T-helper 9 cell (primary cell): ENCODE data around the gene SH3GL3.

Experiments used
- DNase-seq: peaks from one replicate; pipeline ENCODE4 v3.0.0-alpha.2; 2020
- total RNA-seq, 2 donors: gene quantifications; one replicate each; lab custom pipeline; 2026; lab: John Stamatoyannopoulos, UW

The SH3GL3 gene, protein sequence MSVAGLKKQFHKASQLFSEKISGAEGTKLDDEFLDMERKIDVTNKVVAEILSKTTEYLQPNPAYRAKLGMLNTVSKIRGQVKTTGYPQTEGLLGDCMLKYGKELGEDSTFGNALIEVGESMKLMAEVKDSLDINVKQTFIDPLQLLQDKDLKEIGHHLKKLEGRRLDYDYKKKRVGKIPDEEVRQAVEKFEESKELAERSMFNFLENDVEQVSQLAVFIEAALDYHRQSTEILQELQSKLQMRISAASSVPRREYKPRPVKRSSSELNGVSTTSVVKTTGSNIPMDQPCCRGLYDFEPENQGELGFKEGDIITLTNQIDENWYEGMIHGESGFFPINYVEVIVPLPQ
- total RNA-seq = 0 reads per million in 2 donors

DNA sequence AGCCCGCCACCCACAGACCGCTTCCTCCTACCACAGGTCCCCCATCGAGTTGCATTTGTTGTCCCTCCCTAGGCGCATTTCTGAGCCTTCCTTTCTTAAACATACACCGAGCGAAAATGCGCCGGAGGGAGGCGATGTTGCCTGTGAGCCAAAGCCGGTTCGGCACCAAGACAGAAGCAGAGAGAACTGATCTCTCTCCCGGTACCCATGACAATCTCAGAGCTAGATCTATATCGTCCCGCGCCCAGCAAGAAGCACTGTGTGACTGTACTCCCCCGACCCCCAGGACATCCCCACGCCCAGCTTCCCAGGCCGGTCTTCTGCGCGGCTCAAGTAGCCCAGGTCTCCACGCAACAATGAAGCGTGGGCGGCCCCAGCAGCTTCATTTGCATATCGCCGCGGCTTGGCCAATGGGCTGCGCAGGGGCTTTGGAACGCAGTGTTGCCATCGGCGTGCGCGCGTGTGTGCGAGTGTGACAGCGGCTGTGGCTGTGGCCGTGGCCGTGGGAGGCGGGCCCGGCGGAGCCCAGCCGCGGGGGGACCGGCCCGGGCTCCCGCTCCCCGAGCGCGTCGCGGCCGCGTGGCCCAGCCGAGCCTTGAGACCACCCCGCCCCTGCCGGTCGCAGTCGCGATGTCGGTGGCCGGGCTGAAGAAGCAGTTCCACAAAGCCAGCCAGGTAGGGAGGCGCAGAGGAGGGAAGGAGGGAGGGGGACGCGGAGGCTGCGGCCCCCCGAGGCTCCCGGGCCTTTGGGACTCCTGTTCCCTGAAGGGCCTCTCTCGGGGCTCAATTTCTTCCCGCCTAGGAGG lies at the start of gene SH3GL3:
TSS of gene SH3GL3 (plus strand) at position 438 of the 806 bp plus-strand sequence. CDS start at position 631, 193 bp downstream.
- no peak for DNase-seq

DNA sequence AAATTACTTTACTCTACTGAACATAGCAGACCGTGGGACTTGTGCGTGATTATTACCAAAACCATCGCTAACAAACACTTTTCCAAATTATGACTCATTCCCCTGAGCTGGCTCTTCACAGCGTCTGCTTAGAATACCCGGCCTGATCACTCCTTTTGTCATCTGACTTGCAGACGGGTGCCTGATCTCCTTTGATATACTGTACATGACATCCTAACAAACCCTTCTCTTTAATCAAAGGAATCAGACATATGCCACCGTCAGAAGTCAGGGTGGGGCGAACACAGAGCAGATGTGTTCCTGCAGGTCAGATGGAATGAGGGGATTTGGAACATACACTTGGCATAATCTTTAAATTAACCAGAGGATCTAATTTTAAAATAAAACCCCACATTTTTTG lies 48.5 kb upstream of the SH3GL3 start:
- no peak for DNase-seq

DNA sequence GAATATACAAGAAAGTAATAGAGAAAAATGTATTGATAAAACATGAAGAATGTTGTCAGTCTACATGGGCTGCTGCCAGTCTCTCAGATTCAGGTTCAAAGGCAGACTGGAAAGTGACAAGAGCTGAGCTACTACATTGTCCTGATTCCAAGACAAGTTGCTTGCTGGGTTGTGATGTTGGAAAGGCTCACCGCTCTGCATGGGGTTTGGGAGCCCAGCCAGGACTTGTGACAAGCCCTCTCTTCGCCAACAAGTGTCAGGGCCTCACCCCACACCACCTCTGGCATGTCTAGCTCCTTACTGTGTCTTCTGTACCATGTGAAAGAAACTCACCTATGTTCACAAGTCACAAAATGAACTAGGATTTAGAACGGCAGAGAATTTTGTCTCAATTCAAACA lies 43.0 kb upstream of the SH3GL3 start:
- DNase-seq = no peak

DNA sequence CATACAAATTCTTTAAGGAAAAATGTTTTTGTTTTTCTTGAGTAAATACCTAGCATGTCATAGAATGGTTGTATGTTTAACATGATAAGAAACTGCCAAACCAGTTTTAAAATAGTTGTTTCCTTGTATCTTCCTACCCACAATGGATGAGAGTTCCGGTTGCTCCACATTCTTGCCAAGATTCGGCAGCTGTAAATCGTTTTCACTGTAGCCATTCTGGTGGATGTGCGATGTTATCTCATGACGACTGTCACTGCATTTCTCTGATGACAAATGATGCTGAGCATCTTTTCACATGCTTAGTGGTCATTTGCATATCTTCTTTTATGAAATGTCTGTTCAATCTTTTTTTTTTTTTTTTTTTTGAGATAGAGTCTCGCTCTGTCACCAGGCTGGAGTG lies 36.6 kb upstream of the SH3GL3 start:
- DNase-seq = no peak

DNA sequence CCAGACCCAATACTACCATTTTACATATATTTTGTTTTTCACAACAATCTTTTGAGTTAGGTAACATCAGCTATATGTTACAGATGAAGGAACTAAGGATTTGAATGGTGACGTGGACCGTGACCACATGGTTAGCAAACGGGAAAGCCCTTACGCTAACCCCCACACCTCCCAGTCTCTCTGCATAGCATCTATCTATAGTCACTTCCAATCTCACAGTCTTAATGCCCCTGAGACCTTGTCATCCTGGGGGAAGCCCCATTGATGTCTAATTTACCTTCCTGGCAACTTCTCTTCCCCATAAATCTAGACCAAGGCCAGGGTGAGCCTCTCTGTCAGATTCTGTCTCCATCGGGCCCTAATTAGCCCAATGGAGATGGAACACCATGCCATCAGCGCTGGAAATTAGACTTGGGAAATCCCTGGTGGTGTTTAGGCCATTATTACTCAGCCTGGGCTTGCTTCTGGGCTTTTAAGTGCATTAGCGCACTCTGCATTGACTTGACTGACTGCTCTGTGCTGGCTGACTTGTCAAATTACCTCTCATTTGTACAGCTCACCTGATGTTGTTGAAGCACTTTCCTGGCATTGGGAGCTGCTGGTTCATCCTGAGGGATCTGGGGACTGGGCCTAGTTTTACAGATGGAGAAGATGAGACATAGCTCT lies 34.0 kb upstream of the SH3GL3 start:
- DNase-seq = no peak

DNA sequence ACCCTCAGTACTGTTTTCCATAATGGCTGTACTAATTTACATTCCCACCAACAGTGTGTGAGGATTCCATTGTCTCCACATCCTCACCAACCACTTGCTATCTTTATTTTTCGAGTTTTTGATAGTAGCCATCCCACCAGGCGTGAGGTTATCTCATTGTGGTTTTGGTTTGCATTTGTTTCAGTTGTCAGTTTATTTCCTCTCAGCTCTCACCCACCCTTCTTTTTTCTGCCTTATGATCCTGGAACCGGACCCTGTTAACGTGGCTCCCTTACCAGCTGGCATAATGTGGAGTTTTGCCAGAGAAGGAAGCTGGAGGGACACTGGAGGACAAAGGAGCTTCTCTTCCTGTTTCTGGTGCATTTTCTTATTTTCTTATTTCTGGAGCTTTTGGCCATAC lies 25.1 kb upstream of the SH3GL3 start:
- DNase-seq = no peak

DNA sequence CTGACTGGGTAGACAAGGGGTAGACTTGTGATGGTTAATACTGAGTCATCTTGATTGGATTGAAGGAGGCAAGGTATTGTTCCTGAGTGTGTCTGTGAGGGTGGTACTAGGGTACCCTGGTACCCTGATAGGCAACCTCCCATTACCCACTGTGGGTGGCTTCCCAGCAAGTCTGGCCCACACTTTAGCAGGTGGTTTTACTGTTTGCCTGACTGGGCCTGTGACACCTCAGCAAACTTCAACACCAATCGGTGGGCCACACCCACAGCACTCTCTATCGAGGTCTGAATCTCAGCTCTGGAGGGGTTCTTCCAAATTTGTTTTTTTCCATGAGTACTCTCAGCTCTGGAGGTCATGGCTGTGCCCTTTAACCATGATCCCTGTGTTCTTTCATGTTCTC lies 24.6 kb upstream of the SH3GL3 start:
- DNase-seq = no peak

DNA sequence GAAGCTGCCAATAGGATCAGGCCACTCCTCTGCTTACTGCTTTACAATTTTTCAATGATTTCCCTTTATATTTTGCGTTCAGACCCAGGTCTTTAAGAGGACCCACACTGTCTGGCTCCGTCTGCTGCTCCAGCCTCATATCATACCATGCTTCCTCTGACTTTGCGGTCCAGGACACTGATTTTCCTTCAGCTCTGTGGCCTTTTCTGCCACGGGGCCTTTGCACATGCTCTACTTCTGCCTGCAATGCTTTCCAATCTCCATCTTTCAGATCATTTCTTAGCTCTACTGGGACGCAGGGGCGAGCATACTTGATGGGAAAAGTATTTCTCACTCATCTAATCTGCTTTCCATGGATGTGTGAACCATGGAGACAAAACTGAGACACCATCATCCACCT lies 23.0 kb upstream of the SH3GL3 start:
- DNase-seq = no peak

DNA sequence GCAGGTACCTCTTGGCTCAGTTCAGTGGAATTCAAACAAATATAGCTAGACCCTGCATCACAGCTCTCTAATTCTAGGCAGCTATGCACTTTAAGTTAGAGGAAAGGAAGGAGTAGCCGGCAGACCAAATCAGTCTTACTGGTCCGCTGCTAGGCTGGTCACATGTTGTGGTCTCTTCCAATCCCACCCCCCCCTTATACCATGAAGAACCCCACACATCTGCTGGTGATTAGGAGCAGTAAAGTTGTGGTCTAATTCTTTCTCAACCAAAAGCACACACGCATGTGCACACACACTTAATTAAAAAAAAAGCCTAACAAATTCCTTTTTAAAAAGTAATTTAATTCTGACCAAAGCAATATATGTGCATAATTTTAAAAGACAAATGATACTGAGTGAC lies 16.7 kb upstream of the SH3GL3 start:
- no peak for DNase-seq

DNA sequence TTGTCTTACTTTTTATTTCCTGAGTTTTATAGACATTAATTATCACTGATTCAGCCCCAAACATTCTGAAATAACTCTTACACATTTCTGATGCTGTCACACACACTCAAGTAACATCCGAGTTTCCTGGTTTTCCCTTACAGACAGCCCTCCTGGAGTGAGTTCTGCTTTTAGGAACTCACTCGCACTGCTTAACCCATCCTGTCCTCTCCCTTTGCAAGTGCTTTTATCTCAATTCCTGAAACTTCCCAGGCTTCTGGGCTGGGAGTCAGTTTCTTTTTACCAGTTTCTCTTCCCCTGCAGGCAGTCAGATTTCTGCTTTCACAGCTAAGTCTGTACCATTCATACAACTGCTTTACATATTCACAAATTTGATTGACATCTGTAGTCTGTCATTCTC lies 15.6 kb upstream of the SH3GL3 start:
- DNase-seq = no peak

DNA sequence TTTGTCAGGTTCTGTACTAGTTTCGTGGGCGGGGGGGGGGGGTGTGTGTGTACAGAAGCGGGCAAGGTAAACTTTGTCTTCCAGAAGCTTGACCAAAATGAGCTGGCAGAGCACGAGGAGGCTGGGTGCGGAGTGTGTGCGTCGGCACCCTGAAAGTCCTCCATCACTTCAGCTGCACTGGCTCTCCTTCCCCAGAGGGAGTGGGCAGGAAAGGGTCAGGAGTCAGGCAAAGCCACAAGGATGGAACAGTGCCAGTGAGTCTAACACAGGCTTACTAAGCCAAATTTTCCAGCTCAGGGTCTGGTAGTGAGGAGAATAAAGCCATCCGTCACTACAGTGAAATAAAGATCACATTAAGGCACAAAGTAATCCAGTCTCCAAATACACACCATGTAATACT lies 11.9 kb upstream of the SH3GL3 start:
- DNase-seq = no peak

DNA sequence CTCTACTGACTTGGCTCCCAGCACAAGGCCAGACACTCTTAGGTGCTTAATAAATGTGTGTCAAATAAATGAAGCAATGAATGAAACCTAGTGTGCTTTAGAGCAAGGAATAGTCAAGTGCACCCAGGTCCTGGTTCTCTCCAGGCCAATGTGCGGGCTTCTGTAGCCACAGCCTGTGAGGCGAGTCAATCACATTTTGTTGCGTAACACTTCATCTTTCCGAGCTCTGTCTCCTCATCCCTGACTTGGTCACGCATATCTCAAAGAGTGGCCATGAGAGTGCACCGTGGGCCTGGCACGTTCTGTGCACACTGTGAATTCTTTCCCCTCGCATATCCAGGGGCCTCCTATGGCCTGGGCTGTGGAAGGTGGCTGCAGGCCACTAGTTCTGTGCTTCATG lies 11.4 kb upstream of the SH3GL3 start:
- no peak for DNase-seq

DNA sequence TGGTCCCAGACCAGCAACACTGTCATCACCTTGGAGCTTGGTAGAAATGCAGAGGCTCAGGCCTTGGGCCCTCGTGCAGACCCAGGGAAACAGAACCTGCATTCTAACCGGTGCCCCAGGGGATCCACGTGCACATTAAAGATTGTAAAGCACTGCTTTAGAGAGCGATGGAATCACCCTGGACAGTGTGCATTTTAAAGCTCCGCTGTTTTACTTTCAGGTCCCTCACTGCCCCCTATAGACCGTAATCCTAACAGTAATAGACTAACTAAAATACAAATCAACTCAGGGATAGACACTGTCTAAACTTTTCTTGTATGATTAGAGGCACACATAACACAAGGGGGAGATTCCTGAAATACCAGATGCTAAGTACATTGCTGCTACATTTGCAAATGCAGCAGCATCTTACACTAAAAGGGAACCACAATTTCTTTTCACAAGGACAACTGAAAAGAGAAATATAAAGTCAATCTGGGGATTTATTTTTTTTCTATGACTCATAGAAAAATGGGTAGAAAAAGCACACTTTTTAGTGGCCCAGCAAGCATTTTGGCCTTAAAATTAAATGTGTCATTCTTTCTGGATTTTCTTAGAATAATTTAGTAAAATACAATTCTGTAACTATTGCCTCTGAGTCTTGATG lies 10.5 kb upstream of the SH3GL3 start:
- DNase-seq = no peak

DNA sequence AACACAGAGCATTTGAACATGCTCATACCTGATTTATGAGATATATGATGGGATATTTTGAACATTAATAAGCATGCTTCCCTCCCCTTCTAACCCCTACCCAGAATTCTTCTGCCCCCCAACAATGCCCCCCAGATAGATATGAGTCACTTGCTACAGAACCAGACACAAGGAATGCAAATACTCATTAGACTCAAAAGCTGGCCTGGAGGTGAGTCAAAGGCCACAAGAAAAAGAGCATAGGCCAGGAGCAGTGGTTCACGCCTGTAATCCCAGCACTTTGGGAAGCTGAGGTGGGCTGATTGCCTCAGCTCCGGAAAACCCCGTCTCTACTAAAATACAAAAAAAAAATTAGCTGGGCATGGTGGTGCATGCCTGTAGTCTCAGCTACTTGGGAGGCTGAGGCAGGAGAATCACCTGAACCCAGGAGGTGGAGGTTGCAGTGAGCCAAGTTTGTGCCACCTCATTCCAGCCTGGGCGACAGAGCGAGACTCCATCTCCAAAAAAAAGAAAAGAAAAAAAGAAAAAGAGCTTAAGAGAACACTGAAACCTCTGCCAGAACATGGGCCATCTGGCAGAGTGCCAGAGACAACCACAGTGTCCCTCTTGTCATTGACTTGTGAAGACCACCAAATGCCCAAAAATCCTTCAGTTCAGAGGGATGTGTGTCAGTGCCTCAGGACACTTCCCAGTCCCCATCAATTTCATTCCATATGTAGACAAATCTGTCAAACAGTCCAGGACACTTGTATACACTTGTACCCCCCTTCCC lies 3.9 kb upstream of the SH3GL3 start:
- DNase-seq = no peak

DNA sequence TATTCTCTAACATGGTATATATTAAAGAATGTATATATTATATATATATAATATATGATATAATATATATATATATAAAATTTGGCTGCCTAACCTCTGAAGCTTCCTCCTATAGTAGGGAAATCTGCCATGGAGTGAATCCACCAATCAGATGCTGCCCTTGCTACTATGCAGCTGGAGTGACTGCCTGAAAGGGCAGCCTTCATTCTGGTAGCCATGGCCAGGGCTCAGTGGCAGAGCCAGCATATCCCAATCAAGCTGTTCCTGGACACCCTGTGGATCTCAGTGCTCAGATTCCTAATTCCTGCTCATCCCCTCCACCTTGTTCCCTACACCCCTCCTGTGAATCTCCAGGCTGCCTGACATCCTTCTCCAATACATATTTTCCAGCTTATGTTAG lies 2.2 kb upstream of the SH3GL3 start:
- no peak for DNase-seq

DNA sequence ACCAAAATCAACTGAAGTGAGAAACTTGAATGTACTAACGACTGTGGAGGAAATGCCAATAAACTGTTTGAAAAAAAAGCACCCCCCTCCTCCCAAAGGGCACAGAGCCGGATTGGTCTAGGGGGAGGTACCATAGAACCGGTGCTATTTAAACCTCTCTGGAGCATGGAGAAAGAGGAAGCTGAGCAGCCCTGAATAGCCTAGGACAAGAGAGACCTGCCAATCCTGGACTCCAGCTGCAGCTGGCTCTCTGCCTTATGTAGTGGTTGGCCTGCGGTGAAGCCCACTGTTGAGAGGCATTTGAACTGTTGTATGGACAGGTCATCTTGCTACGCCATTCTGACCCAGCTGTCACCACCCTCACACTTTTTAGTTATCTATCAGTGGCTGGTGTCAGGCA lies 1.5 kb upstream of the SH3GL3 start:
- DNase-seq = no peak

DNA sequence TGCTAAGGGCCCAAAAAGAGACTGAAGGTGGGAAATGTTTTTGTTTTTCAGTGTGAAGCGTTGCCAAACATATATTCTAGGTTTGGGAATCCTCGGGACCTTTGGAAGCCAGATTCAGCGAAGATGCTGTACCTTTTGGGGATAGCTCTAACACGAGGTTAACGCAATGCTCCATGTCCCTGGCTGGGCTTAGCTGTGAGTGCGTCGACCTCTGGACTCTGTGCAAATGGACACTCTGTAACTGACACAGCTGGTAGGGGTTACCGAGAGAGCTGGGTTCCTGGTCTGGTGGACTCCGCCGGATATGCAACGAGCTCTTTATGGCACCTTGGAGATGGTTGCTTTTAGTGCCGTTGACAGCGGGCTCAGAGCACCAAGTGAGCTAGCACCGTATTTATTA lies 724 bp upstream of the SH3GL3 start:
- DNase-seq = no peak

DNA sequence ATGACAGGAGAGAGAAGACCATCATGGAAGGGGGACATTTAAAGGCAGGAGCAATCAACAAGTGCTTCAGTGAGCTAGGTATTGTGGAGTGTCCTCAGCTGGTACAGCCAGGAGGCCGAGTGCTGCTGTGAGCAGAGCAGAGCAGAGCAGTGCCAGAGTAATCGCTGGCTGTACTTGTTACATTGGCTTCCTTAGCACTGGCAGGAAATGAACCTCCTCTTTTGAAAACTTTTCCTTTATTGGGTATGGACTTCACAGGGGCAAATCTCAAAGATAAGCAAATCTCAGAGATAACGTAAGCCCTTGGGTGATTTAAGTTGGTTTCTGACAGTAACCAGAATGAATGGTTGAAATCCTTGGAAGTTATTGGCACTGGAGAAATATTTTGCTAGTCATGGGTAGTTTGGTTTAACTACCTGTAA lies 2.1 kb downstream of the SH3GL3 start:
- DNase-seq = no peak

DNA sequence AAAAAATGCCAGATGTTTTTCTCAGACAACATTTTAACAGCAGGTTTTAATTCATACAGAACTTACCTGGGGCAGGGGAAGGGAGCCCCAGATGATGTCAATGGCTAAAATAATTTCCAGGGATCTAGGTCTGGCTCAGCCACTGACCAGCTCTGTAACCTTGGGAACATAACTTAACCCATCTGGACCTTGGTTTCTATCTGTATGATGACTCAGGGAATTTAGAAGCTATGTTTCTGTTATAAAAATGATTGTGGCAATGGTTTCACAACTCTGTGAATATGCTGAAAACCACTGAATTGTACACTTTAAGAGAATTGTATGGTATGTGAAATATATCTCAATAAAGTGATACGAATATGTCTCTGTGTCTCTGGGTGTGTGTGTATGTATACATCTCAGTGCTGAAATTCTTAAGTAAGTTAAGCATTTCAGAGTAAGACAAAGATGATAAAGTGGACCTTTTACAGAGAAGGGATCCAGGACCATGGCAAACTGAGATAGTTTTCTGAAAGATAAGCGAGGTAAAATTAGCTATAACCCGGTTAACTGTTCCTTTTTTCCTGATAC lies 2.9 kb downstream of the SH3GL3 start:
- no peak for DNase-seq

DNA sequence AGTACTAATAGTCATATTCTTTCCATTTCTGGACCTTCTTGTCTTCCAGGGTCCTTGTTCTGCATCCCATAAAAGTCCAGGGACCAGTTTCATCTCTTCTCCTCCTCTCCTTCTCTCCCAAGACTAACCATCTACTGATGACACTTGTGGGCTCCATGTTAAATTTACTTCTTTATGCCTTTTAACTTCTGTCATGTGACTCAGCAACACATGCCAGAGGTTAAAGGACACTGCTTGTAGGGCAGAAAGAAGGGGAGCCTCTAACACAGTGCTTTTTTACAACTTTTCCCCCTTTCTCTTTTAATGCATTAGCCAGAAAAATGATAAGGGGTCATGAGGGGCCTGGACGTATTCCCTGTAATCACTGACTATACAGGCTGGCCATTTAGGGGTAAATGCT lies 10.0 kb downstream of the SH3GL3 start:
- DNase-seq = no peak

DNA sequence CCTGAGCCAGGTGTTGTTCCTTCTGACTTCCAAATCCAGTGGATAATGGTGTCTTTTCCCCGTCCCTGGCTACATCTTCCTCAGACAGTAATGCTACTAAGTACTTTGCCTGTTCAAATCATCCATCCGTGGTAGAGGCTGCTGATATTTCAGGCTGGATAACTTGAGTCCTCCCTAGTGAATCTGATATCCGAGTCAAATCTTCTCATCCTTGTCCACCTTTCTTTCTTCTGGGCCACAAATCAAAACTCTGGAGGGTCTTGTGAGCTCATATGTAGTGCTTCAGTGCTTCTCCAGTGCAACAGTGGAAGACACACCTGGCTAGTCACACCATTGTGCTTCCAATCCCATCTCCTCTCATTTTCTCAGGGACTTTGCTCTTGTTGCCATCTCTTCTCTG lies 11.2 kb downstream of the SH3GL3 start:
- no peak for DNase-seq

DNA sequence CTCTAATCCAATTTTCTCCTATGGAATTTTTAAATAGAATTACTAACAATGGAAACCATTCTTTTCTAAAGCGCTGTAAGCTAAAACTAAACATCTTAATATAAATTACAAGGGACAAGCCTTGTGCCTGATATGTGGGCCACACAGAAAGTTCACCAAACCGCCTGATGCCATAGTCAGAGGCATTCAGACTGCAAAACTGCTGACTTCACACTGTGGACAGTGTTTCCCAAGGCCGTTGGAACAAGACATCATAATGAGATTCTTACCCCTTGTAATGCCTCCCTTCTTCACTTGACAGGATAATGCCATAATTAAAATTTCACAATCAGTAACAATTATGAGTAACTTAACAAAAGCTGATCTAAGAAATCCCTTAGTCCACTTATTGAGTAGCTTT lies 14.9 kb downstream of the SH3GL3 start:
- DNase-seq = no peak
